Heart left ventricle (tissue), 16 donors: ENCODE measurements around the gene PCED1B. TPM values are rescaled to one million over a fixed set of nuclear protein-coding genes. Genes with fewer than 3 reads are reported as not detected.

Experiments used
- ATAC-seq, 4 donors: fragments of 200-7000 bp; cut with Tn5 transposase; one replicate each; pipeline ENCODE4 v1.9.1; 2020 to 2022; ENCODE audit warnings: moderate library complexity in 4 of 4, mild to moderate bottlenecking in 3 of 4, moderate number of reproducible peaks in 1 of 4
- DNase-seq, 5 donors: peaks; one replicate each; pipeline ENCODE4 v3.0.0-alpha.2; 2020
- H3K27ac ChIP-seq, 12 donors: fragments of 200-600 bp; sonication (generic) in 4 of 12; one replicate each; pipeline versions ENCODE4 v1.5.0 to v1.8.0; 2016 to 2022; ENCODE audit warnings: mild to moderate bottlenecking in 2 of 12
- H3K27me3 ChIP-seq, 9 donors: fragments of 200-600 bp; sonication (generic) in 2 of 9; one replicate each; pipeline versions ENCODE4 v1.5.1 to v1.8.0; 2016 to 2022; ENCODE audit warnings: mild to moderate bottlenecking in 3 of 9
- H3K36me3 ChIP-seq, 9 donors: fragments of 200-600 bp; sonication (generic) in 2 of 9; one replicate each; pipeline versions ENCODE4 v1.5.0 to v1.8.0; 2018 to 2022; ENCODE audit warnings: mild to moderate bottlenecking in 2 of 9
- H3K4me1 ChIP-seq, 12 donors: fragments of 200-600 bp; sonication (generic) in 4 of 12; one replicate each; pipeline versions ENCODE4 v1.5.0 to v1.8.0; 2016 to 2022; ENCODE audit warnings: mild to moderate bottlenecking in 3 of 12
- H3K4me3 ChIP-seq, 12 donors: fragments of 200-600 bp; sonication (generic) in 4 of 12; one replicate each; pipeline versions ENCODE4 v1.5.0 to v1.8.0; 2017 to 2022; ENCODE audit warnings: mild to moderate bottlenecking in 9 of 12, moderate library complexity in 4 of 12
- H3K9me3 ChIP-seq, 12 donors: fragments of 200-600 bp; sonication (generic) in 4 of 12; one replicate each; pipeline versions ENCODE4 v1.5.0 to v1.8.0; 2016 to 2022; ENCODE audit warnings: mild to moderate bottlenecking in 1 of 12
- POLR2A ChIP-seq, 2 donors: fragments of 450-650 bp; IDR thresholded peaks; one replicate each; pipeline ENCODE4 v1.6.1; 2017; ENCODE audit warnings: antibody characterized with exemption in 2 of 2, mild to moderate bottlenecking in 2 of 2, moderate library complexity in 2 of 2
- WGBS, 4 donors: extraction: QIAGEN DNeasy Blood & Tissue Kit in 2 of 4; methylation state at CpG; one replicate each; pipeline versions ENCODE4 v1.1.5 to v1.1.7; 2013 to 2018; 5-methylcytosine and 5-hydroxymethylcytosine counted together
- intact Hi-C, 10 donors: fragments of 100-400 bp; cut with DNase I; formaldehyde crosslinking; loops; one replicate each; pipeline versions ENCODE4 v1.11.1 to v1.14.2; 2022
- polyA plus RNA-seq, 2 donors: library from polyadenylated mRNA; stranded (reverse); fragments of 200-250 nt; gene quantifications; one replicate each; pipeline ENCODE4 v1.2.3, GENCODE V29; 2013
- total RNA-seq, 9 donors: library from RNA; depleted of rRNA in 2 of 9; stranded (reverse); fragments of >200 nt in 2 of 9; fragmentation: NEBNext Ultra II Directional in 3 of 9; extraction: Animal tissue kit (Norgen Biotek cat#: 25700) in 3 of 9; gene quantifications; one replicate each; pipeline versions ENCODE4 v1.1.0 to v1.2.4, GENCODE V29; 2016 to 2023
- TF ChIP-seq, protein P1 (sequence below), 12 donors: fragments of 200-600 bp; sonication (generic) in 4 of 12; IDR thresholded peaks; one replicate each; pipeline versions ENCODE4 v1.5.0 to v1.8.0; 2018 to 2022; ENCODE audit warnings: antibody characterized with exemption in 12 of 12, mild to moderate bottlenecking in 5 of 12
- donor health status: ischemic (EF 13 %, LVEDD 7.1; RV severe dilation, severe dysfunction).
- donor health status: healthy with polysubstance abuse.
- donor health status: DM: no; HTN: yes; CAD: no.
- donor health status: DM: no; HTN: no; CAD: no.
- donor health status: ischemic (EF 25% LVEDD 6.9; RV normal size, moderate dysfunction).
- donor health status: ischemic (EF 25% LVEDD 5.7; RV mildly dilated, moderate dysfunction).
- donor health status: healthy.
- donor health status: DM: yes; HTN: yes; CAD: no.
- donor health status: ischemic (EF 35%, LVEDD 5.7; RV mildly dilated, moderate dysfunction).
- donor health status: nonischemic (EF 11% LVEDD 7.7; RV severe dilation, severe dysfunction).
- donor health status: DM: yes; HTN: yes; CAD: no.
- donor health status: PGD.
- donor health status: ischemic (EF 29% LVEDD 5.4; RV normal size, mild dysfunction).
- donor health status: nonischemic (EF 23%, LVEDD 6.1; RV moderate dilation, normal function).

Gene PCED1B
- total and polyA plus RNA-seq, 11 donors = 0.39 to 9.5 (median 0.72) TPM; not detected in 2

DNA sequence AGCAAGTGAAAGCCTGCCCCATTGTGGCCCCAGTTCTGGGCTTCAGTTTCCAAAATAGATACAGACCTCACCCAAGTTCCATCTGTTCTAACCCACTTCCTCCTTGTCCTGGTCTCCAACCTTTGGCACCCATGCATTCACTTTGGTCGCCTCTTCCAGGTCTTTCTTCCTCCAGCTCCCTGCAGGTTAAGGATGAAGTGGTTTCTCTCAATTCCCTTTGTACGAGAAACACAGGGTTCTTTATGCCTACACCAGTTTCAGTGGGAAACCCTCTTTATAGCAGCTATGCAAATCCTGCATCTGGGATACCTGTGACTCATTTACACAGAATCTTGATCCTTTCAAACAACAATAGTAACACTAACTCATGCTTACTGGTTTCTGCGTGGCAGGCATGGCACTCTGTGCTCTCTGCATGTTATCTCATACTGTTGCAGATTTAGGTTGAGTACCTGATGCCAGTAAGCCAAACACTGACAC, 110.9 kb downstream of the PCED1B start:
- ATAC-seq (peak in 1 of 4 donors; percentile 21), DNase-seq (no peak)
- intact Hi-C loops = no loop called here
- H3K9me3 ChIP-seq = no peaks in the 10 kb centered on the region
- whole genome bisulfite sequencing, 4 donors = 66 to 84% (median 75%) methylated on average over 3 of the region's 3 CpGs
- H3K4me3 ChIP-seq = no peak overlapping the region
- TF ChIP-seq, protein P1, sequence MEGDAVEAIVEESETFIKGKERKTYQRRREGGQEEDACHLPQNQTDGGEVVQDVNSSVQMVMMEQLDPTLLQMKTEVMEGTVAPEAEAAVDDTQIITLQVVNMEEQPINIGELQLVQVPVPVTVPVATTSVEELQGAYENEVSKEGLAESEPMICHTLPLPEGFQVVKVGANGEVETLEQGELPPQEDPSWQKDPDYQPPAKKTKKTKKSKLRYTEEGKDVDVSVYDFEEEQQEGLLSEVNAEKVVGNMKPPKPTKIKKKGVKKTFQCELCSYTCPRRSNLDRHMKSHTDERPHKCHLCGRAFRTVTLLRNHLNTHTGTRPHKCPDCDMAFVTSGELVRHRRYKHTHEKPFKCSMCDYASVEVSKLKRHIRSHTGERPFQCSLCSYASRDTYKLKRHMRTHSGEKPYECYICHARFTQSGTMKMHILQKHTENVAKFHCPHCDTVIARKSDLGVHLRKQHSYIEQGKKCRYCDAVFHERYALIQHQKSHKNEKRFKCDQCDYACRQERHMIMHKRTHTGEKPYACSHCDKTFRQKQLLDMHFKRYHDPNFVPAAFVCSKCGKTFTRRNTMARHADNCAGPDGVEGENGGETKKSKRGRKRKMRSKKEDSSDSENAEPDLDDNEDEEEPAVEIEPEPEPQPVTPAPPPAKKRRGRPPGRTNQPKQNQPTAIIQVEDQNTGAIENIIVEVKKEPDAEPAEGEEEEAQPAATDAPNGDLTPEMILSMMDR (IDR thresholded peaks at IDR 0.05) = no peak
- TF ChIP-seq POLR2A (IDR thresholded peaks at IDR 0.05) = no peak
- H3K4me1 ChIP-seq = peaks cover 0 to 65% (median 16%) of the 10 kb centered on the region in 12 donors
- no peaks in the 10 kb centered on the region for H3K36me3 ChIP-seq
- H3K27me3 ChIP-seq = no peaks in the 10 kb centered on the region
- no peak overlapping the region for H3K27ac ChIP-seq

DNA sequence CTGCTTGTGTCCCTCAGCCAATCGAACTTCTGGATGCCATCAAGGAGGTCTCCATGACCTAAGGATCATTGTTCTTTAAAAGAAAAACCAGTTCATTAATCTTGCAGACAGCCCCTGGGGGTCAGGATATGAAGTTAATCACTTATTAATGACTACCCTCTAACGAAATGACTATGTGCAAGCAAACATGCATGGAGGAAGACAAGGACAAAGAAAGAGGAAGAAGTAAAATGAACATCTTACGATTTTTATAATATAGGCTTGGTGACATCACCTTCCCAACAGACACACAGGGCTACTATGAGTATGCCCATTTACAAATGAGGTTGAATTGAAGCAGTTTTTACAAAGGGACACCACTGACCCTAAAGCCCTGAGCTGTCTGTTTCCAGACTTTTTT, 111.5 kb downstream of the PCED1B start:
- no peak overlapping the region for H3K27ac ChIP-seq
- no peak for DNase-seq
- TF ChIP-seq POLR2A (IDR thresholded peaks at IDR 0.05) = no peak
- TF ChIP-seq, protein P1 (IDR thresholded peaks at IDR 0.05) = no peak
- H3K4me1 ChIP-seq = peaks cover 0 to 65% (median 16%) of the 10 kb centered on the region in 12 donors
- no peaks in the 10 kb centered on the region for H3K36me3 ChIP-seq
- no peaks in the 10 kb centered on the region for H3K27me3 ChIP-seq
- no peak overlapping the region for H3K4me3 ChIP-seq
- ATAC-seq = no peak
- intact Hi-C loops = no loop called here
- H3K9me3 ChIP-seq = no peaks in the 10 kb centered on the region
- 39 to 66% (median 52%) methylated on average over 3 of the region's 3 CpGs for WGBS, 4 donors

DNA sequence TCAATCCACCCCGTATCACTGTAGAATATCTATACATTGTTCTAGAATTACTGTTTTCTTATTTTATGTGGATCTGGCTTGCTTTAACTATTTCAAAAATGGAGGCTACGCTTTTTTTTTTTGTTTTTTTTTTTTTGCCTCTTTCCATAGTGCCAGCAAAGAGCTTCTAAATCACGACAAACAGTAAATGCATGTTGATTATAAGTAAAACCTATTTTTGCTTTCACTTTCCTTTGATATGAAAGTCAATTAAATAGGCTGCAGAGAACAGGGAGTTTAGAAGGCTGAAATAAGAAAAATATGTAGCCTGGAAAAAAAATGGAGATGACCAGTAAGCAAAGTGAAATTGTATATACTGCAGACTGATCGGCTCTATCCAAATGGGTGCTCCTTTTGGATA, 112.6 kb downstream of the PCED1B start:
- no peak for TF ChIP-seq POLR2A (IDR thresholded peaks at IDR 0.05)
- TF ChIP-seq, protein P1 (IDR thresholded peaks at IDR 0.05) = no peak
- Histone ChIP-seq H3K27me3 (no peaks in the 10 kb centered on the region), H3K9me3 (no peaks in the 10 kb centered on the region), H3K4me1 (peaks cover 0 to 65% (median 16%) of the 10 kb centered on the region in 12 donors), H3K27ac (peak overlapping the region in 1 of 12 donors; percentile 68), H3K36me3 (no peaks in the 10 kb centered on the region), H3K4me3 (peak overlapping the region in 1 of 12 donors; percentile 15)
- DNase-seq (no peak), ATAC-seq (no peak)
- 76 to 87% (median 82%) methylated on average over 4 of the region's 4 CpGs for WGBS, 4 donors
- intact Hi-C loops = no loop called here

DNA sequence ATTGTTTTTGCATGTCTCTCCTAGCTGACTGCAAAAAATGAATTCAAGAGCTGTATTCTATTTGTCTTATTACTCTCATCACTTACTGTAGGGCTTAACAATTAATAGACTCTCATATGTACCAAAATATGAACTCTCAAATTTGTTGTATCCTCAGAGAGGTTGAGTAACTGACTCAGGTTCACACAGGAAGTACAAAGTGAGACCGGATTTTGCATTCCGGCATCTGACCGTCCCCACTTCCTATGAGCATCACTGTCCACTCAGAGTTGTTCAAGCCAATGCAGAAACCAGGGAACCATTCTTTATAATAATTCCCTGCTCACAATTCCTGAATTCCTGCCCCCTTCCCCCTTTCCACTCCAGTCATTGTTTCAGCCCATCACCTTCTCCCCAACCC, 113.6 kb downstream of the PCED1B start:
- Histone ChIP-seq H3K4me3 (no peak overlapping the region), H3K27me3 (no peaks in the 10 kb centered on the region), H3K9me3 (no peaks in the 10 kb centered on the region), H3K4me1 (peaks cover 0 to 65% (median 16%) of the 10 kb centered on the region in 12 donors), H3K27ac (peak overlapping the region in 1 of 12 donors; percentile 68), H3K36me3 (no peaks in the 10 kb centered on the region)
- WGBS, 4 donors = 61 to 76% (median 66%) methylated on average over 3 of the region's 3 CpGs
- TF ChIP-seq POLR2A (IDR thresholded peaks at IDR 0.05) = no peak
- TF ChIP-seq, protein P1 (IDR thresholded peaks at IDR 0.05) = no peak
- intact Hi-C loops = no loop called here
- no peak for ATAC-seq
- no peak for DNase-seq
